ENCODE data around the gene MED12.
A peak's percentile ranks its signal among the peaks of the same experiment; 100 is the strongest.
"Not testable (repeated sequence)": the region's sequence is repeated elsewhere in the genome, so short reads cannot be mapped to it uniquely, and the experiment has no call there.

Gene MED12

GRCh38 chrX:71162981-71163380, 44.6 kb downstream of the MED12 start:
- no peak for DNase-seq (ENCODE audit: low spot score)

- DNase-seq (ENCODE audit: low spot score), result no peak
These were observed 45.7 kb downstream of the MED12 start for GRCh38 chrX:71164071-71164470.

- no peak for DNase-seq (ENCODE audit: low spot score)
These were observed 48.1 kb downstream of the MED12 start for GRCh38 chrX:71166461-71166860.

DNA sequence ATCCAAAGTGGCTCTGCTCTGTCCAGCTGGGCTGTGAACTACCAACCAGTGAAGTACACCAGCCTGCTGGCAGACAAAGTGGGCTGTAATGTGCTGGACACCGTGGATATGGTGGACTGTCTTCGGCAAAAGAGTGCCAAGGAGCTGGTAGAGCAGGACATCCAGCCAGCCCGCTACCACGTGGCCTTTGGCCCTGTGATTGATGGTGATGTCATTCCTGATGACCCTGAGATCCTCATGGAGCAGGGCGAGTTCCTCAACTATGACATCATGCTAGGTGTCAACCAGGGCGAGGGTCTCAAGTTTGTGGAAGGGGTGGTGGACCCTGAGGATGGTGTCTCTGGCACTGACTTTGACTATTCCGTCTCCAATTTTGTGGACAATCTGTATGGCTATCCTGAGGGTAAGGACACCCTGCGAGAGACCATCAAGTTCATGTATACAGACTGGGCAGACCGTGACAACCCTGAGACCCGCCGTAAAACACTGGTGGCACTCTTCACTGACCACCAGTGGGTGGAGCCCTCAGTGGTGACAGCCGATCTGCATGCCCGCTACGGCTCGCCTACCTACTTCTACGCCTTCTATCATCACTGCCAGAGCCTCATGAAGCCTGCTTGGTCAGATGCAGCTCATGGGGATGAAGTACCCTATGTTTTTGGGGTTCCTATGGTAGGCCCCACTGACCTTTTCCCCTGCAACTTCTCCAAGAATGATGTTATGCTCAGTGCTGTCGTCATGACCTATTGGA, 48.8 kb downstream of the MED12 start:
- no peak for DNase-seq (ENCODE audit: low spot score)

GRCh38 chrX:71168134-71168533, 49.7 kb downstream of the MED12 start:
- no peak for DNase-seq (ENCODE audit: low spot score)

DNA sequence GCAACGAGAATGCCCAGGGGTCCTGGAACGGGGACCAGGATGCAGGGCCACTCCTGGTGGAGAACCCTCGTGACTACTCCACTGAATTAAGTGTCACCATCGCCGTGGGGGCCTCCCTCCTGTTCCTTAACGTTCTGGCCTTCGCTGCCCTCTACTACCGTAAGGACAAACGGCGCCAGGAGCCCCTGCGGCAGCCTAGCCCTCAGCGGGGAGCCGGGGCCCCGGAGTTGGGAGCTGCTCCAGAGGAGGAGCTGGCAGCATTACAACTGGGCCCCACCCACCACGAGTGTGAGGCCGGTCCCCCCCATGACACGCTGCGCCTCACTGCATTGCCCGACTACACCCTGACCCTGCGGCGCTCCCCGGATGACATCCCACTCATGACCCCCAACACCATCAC, 51.2 kb downstream of the MED12 start:
- no peak for DNase-seq (ENCODE audit: low spot score)

DNA sequence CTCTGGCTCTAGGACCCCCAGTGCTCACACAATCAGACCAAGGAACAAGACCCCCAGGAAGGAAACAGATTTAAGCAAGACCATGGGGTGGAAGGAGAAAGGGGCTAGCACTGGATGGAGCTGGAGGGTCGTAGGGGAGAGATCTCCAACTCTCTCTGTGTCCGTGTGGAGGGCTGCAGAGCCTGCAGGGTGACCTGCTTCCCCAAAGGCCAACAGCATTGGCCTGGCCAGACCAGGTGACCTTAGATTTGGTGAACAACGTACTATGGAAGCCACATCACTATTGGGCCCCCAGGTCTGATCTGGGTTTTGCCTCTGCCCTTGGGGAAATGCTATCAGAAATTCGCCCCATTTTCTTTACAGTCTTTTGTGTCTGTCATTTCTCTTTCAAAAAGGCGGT, 52.3 kb downstream of the MED12 start:
- no peak for DNase-seq (ENCODE audit: low spot score)

GRCh38 chrX:71171110-71171801, 52.9 kb downstream of the MED12 start:
- DNase-seq (ENCODE audit: low spot score), result no peak

GRCh38 chrX:71173440-71173839, 55.0 kb downstream of the MED12 start:
- no peak for DNase-seq (ENCODE audit: low spot score)

DNA sequence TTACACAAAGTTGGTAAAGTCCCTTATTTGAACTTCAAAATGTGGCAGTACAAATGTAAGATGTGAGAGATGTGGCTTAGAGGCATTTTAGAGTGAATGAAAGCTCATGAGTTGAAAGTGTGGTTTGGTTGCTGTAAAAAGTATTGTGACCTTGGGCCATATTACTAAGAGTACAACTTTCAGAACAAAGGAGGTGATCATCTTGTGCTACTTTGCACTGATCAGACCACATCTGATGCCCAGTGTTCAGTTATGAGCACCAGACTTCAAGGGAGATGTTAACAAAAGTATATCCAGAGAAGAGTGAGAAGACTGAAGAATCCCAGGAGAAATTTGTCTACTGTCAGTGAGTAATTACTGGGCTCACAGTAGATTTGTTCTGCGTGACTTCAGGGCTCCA, 56.4 kb downstream of the MED12 start:
- no peak for DNase-seq (ENCODE audit: low spot score)

- no peak for DNase-seq (ENCODE audit: low spot score)
These were observed 57.1 kb downstream of the MED12 start for GRCh38 chrX:71175531-71175930.

- DNase-seq (ENCODE audit: low spot score), result no peak
These were observed 58.9 kb downstream of the MED12 start for GRCh38 chrX:71177327-71177726.

- DNase-seq (ENCODE audit: low spot score), result peak; percentile 23
These were observed 60.5 kb downstream of the MED12 start for GRCh38 chrX:71178908-71179307.

DNA sequence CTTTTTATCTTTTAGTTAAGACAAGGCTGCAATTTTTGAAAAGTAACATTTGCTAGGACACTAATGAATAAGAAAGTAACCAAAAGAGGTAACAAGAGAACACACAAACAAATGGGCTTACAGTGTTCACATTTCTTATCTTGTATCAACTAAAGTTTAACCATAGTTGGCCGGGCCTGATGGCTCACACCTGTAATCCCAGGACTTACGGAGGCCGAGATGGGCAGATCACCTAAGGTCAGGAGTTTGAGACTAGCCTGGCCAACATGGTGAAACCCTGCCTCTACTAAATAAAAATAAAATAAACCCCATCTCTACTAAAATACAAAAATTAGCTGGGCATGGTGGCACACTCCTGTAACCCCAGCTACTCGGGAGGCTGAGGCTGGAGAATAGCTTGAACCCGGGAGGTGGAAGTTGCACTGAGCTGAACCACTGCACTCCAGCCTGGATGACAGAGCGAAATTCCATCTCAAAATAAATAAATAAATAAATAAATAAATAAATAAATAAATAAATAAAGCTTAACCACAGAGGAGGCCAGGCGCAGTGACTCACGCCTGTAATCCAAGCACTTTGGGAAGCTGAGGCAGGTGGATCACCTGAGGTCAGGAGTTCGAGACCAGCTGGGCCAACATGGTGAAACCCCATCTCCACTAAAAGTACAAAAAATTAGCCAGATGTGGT, 62.3 kb downstream of the MED12 start:
- DNase-seq (ENCODE audit: low spot score), result not testable (repeated sequence)

GRCh38 chrX:71181558-71181909, 63.1 kb downstream of the MED12 start:
- peak; percentile 23 for DNase-seq (ENCODE audit: low spot score)

- peak; percentile 75 for DNase-seq (ENCODE audit: low spot score)
These were observed 63.8 kb downstream of the MED12 start for GRCh38 chrX:71181910-71182799.

DNA sequence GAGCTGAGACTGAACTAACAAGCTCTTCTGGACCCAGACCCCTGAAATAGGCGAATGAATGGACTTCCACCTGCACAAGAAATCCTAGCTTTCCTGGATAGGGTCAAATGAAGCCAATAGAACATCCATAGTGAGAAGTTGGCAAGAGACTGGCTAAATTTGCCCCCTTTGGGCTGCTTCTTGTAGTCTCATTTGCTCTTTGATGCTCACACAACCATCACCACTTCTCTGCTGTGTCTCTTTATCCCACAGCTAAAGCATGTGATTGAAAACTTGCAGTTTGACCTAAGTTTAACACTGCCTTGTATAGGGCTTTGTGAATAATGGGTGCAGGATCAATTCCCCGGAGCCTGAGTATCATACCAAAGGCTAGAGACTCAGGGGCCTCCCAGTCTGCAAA, 64.5 kb downstream of the MED12 start:
- no peak for DNase-seq (ENCODE audit: low spot score)

DNA sequence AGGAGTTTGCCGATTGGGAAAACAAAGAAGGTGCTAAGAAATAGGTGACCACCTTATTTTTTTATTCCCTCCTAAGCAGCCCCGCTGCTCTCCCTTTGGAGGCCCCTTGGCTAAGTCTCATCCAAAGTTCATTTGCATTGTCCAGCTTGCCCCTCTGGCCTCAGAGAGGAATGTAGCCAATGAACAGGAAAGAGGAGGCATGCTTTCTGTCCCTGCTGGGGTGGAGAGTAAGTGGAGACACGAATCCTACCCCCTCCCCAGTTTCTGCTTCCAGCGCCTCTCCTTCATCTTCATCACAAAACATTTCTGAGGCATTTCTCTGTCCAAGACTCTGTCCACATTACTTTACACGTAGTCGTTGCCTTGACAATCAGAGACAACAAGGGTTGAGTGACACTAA, 64.9 kb downstream of the MED12 start:
- DNase-seq (ENCODE audit: low spot score), result no peak

- DNase-seq (ENCODE audit: low spot score), result no peak
These were observed 65.7 kb downstream of the MED12 start for GRCh38 chrX:71184092-71184491.

- no peak for DNase-seq (ENCODE audit: low spot score)
These were observed 66.6 kb downstream of the MED12 start for GRCh38 chrX:71184803-71185495.

DNA sequence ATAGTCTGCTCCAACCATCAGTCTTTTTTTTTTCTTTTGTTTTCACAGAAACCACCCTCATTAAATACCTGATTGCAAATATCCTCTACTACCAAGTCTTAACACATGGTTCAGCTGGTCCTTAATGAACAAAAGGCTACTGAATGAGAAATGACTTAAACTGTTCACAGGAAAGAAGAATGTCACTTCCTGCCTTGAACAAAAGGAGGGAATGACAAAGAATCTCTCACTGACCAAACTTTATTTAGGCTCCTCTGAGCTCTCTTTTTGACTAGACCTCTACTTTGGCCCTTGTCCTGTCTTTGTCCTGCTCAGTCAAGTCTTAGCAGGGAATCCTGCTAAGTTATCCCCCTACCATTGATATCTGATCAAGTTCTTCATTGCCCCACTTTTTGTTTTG, 72.9 kb downstream of the MED12 start:
- DNase-seq (ENCODE audit: low spot score), result no peak
